Suprapubic skin (tissue), 4 donors: ENCODE data around the gene KANSL2. TPM values are rescaled to one million over a fixed set of nuclear protein-coding genes. Genes with fewer than 3 reads are reported as not detected.
"Not testable (repeated sequence)": the region's sequence is repeated elsewhere in the genome, so short reads cannot be mapped to it uniquely, and the experiment has no call there.

ENCODE experiments used
- DNase-seq, 2 donors: peaks; one replicate each; pipeline ENCODE4 v3.0.0-alpha.2; 2019; ENCODE audit warnings: low spot score in 2 of 2
- H3K27ac ChIP-seq: fragments of 200-600 bp; sonication (generic); one replicate; pipeline ENCODE4 v1.5.1; 2019
- H3K27me3 ChIP-seq: fragments of 200-600 bp; sonication (generic); one replicate; pipeline ENCODE4 v1.5.1; 2019
- H3K36me3 ChIP-seq: fragments of 200-600 bp; sonication (generic); one replicate; pipeline ENCODE4 v1.5.1; 2019
- H3K4me1 ChIP-seq: fragments of 200-600 bp; sonication (generic); one replicate; pipeline ENCODE4 v1.5.1; 2019
- H3K4me3 ChIP-seq: fragments of 200-600 bp; sonication (generic); one replicate; pipeline ENCODE4 v1.5.1; 2019; ENCODE audit warnings: mild to moderate bottlenecking
- H3K9me3 ChIP-seq: fragments of 200-600 bp; sonication (generic); one replicate; pipeline ENCODE4 v1.5.1; 2019
- EP300 ChIP-seq: sonication (generic); formaldehyde crosslinking; IDR thresholded peaks from one replicate; pipeline ENCODE4 v1.6.1; 2017; ENCODE audit warnings: antibody characterized with exemption
- POLR2A ChIP-seq, 2 donors: fragments of 450-650 bp; IDR thresholded peaks; one replicate each; pipeline ENCODE4 v1.6.1; 2017; ENCODE audit warnings: antibody characterized with exemption in 2 of 2, mild to moderate bottlenecking in 2 of 2, moderate library complexity in 2 of 2
- POLR2AphosphoS5 ChIP-seq, 3 donors: sonication (generic); formaldehyde crosslinking; IDR thresholded peaks; one replicate each; pipeline ENCODE4 v1.6.1; 2017; ENCODE audit warnings: antibody characterized with exemption in 3 of 3
- WGBS: methylation state at CpG from one replicate; pipeline ENCODE4 v1.1.5; 2018; 5-methylcytosine and 5-hydroxymethylcytosine counted together
- total RNA-seq, 4 donors: library from RNA; depleted of rRNA; stranded (reverse); fragments of >200 nt; gene quantifications; one replicate each; pipeline ENCODE4 v1.1.0, GENCODE V29; 2016
- TF ChIP-seq, protein P1 (sequence below), 2 donors: fragments of 200-600 bp in 1 of 2; fragments of 450-650 bp in 1 of 2; sonication (generic) in 1 of 2; IDR thresholded peaks; one replicate each; pipeline ENCODE4 v1.5.1; 2016 to 2019; ENCODE audit warnings: antibody characterized with exemption in 2 of 2, mild to moderate bottlenecking in 1 of 2, moderate library complexity in 1 of 2

KANSL2 gene
- total RNA-seq, 4 donors from 2014 or later, result 39.0 to 92.7 (median 62.4) TPM

DNA sequence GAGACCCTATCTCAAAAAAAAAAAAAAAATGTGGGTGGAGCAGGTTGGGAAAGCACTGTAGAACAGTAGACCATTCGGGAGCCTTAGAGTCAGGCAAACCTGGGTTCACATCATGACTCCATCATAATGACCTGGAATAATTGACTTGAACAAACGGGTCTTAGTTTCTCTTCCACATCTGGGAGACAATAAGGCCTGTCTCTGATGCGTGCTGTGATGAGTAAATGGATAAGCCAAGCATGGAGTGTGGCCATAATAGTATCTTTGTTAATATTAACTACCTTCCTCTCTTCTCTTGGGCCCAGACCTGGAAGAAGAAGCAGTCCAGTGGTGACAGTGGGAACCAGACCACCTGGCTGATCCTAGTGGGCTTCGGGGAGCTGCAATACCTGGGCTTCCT lies 54.5 kb downstream of the KANSL2 start:
- Histone ChIP-seq H3K27me3 (no peaks in the 10 kb centered on the region), H3K27ac (no peak overlapping the region), H3K36me3 (no peaks in the 10 kb centered on the region), H3K9me3 (no peaks in the 10 kb centered on the region), H3K4me3 (no peak overlapping the region), H3K4me1 (no peaks in the 10 kb centered on the region)
- no peak for DNase-seq
- TF ChIP-seq POLR2AphosphoS5 (IDR thresholded peaks at IDR 0.05) (no peak), POLR2A (IDR thresholded peaks at IDR 0.05) (no peak), EP300 (no peak)
- TF ChIP-seq, protein P1, sequence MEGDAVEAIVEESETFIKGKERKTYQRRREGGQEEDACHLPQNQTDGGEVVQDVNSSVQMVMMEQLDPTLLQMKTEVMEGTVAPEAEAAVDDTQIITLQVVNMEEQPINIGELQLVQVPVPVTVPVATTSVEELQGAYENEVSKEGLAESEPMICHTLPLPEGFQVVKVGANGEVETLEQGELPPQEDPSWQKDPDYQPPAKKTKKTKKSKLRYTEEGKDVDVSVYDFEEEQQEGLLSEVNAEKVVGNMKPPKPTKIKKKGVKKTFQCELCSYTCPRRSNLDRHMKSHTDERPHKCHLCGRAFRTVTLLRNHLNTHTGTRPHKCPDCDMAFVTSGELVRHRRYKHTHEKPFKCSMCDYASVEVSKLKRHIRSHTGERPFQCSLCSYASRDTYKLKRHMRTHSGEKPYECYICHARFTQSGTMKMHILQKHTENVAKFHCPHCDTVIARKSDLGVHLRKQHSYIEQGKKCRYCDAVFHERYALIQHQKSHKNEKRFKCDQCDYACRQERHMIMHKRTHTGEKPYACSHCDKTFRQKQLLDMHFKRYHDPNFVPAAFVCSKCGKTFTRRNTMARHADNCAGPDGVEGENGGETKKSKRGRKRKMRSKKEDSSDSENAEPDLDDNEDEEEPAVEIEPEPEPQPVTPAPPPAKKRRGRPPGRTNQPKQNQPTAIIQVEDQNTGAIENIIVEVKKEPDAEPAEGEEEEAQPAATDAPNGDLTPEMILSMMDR (IDR thresholded peaks at IDR 0.05), result no peak
- WGBS, result 89% methylated on average over 4 of the region's 4 CpGs

DNA sequence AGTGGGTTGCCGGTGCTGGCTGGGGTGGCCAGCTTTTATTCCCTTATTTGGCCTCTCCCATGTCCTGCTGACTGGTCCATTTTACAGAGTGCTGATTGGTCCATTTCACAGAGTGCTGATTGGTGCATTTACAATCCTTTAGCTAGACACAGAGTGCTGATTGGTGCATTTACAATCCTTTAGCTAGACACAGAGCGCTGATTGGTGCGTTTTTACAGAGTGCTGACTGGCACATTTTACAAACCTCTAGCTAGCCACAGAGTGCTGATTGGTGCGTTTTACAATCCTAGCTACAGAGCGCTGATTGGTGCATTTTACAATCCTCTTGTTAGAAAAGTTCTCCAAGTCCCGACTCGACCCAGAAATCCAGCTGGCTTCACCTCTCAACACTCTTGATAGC lies 59.0 kb downstream of the KANSL2 start:
- WGBS, result 90% methylated on average over 7 of the region's 7 CpGs
- not testable (repeated sequence) for H3K4me1 ChIP-seq

DNA sequence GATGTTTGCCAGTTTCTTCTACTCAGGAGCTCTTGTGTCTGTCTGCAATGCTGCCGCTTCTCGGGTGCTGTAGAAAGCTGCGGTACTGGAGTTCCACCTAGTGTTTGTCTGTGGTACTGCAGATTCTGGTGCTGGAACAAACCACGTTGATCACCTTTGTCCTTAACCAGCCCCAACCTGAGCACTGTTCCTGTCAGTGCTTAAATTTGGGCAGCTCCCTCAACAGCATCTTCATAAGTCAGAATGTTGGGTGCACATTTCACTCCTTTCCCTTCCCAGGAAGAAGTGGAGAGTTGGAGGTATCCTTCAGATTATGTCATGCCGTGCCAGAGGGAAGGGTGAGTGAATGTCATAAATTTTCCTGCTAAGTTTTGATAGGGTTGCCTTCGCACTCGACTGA lies 63.5 kb downstream of the KANSL2 start:
- 12% methylated on average over 7 of the region's 7 CpGs for WGBS

More for the DNA sequence above, 59.0 kb downstream of the KANSL2 start:
- not testable (repeated sequence) for H3K27me3 ChIP-seq, DNase-seq, H3K27ac ChIP-seq, H3K9me3 ChIP-seq, H3K4me3 ChIP-seq, H3K36me3 ChIP-seq

DNA sequence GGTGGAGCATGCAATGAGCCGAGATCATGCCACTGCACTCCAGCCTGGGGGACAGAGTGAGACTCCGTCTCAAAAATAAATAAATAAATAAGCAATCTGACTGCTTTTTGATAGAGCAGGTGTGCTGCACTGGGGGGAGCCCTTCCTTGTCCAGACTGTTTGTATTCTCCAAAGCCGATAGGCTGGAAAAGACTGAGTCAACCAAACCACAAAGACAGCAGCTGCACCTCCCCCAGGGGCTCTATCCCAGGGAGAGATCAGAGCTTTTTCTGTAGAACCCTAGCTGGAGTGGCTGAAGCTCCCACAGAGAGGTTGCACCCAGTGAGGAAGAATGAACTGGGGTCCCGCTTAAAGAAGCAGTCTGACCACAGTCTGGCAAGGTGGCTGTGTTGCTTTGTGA lies 66.4 kb downstream of the KANSL2 start:
- no peaks in the 10 kb centered on the region for H3K36me3 ChIP-seq
- no peak for DNase-seq
- no peak for TF ChIP-seq POLR2AphosphoS5 (IDR thresholded peaks at IDR 0.05)
- TF ChIP-seq POLR2A (IDR thresholded peaks at IDR 0.05), result no peak
- TF ChIP-seq, protein P1 (IDR thresholded peaks at IDR 0.05), result no peak
- no peak for TF ChIP-seq EP300
- H3K4me1 ChIP-seq, result no peaks in the 10 kb centered on the region
- H3K27me3 ChIP-seq, result peaks cover 15% of the 10 kb centered on the region
- no peak overlapping the region for H3K27ac ChIP-seq
- H3K9me3 ChIP-seq, result peaks cover 10% of the 10 kb centered on the region
- no peak overlapping the region for H3K4me3 ChIP-seq
- WGBS, result 89% methylated on average over 4 of the region's 4 CpGs

More for the DNA sequence above, 63.5 kb downstream of the KANSL2 start:
- H3K27ac ChIP-seq, result no peak overlapping the region
- peaks cover 4% of the 10 kb centered on the region for H3K9me3 ChIP-seq
- no peaks in the 10 kb centered on the region for H3K4me1 ChIP-seq
- peaks cover 15% of the 10 kb centered on the region for H3K27me3 ChIP-seq
- H3K36me3 ChIP-seq, result no peaks in the 10 kb centered on the region
- H3K4me3 ChIP-seq, result no peak overlapping the region
- DNase-seq, result peak in 1 of 2 donors; percentile 70
- TF ChIP-seq, protein P1 (IDR thresholded peaks at IDR 0.05), result peak; percentile 80 to 96
- TF ChIP-seq POLR2A (IDR thresholded peaks at IDR 0.05), result no peak

DNA sequence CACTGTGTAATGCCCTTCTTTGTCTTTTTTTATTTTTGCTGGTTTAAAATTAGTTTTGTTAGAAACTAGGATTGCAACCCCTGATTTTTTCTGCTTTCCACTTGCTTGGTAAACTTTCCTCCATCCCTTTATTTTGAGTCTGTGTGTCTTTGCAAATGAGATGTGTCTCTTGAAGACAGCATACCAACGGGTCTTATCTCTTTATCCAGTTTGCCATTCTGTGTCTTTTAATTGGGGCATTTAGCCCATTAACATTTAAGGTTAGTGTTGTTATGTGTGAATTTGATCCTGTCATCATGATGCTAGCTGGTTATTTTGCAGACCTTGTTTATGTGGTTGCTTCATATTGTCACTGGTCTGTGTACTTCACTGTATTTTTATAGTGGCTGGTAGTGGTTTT lies 68.7 kb downstream of the KANSL2 start:
- WGBS, result 73% methylated on average over 1 of the region's 1 CpG
- no peak for TF ChIP-seq POLR2AphosphoS5 (IDR thresholded peaks at IDR 0.05)
- TF ChIP-seq EP300, result no peak
- TF ChIP-seq POLR2A (IDR thresholded peaks at IDR 0.05), result no peak
- TF ChIP-seq, protein P1 (IDR thresholded peaks at IDR 0.05), result no peak
- H3K9me3 ChIP-seq, result peaks cover 17% of the 10 kb centered on the region
- no peak overlapping the region for H3K4me3 ChIP-seq
- H3K36me3 ChIP-seq, result no peaks in the 10 kb centered on the region
- no peak for DNase-seq
- peaks cover 15% of the 10 kb centered on the region for H3K27me3 ChIP-seq
- H3K27ac ChIP-seq, result no peak overlapping the region
- no peaks in the 10 kb centered on the region for H3K4me1 ChIP-seq

Other genes with a start within 250 kb of the KANSL2 start
- gene ANP32D, start 209.7 kb downstream of the KANSL2 start, total RNA-seq, result not detected
- gene C12orf54, start 199.7 kb downstream of the KANSL2 start, total RNA-seq, result not detected
- not detected for gene OR8S1, start 156.6 kb downstream of the KANSL2 start, total RNA-seq
- not detected for gene LALBA, start 112.2 kb downstream of the KANSL2 start, total RNA-seq
- gene CCNT1, start 34.5 kb upstream of the KANSL2 start, total RNA-seq, result 10 to 100 TPM; 23.4 to 74.4 (median 36.4) TPM
- 10 to 100 TPM; 11.2 to 48.4 (median 19.0) TPM for gene ADCY6, start 106.9 kb upstream of the KANSL2 start, total RNA-seq
- 10 to 100 TPM; 12.3 to 27.8 (median 17.3) TPM for gene CACNB3, start 136.3 kb upstream of the KANSL2 start, total RNA-seq
- 100 to 1,000 TPM in 1 of 4 donors, 10 to 100 TPM in 3; 55.0 to 125 (median 62.2) TPM for gene DDX23, start 169.9 kb upstream of the KANSL2 start, total RNA-seq
- gene RND1, start 183.6 kb upstream of the KANSL2 start, total RNA-seq, result 1 to 10 TPM in 1 of 4 donors, under 1 TPM in 2, not detected in 1; 0.40 to 1.1 (median 0.65) TPM
- gene FKBP11, start 243.3 kb upstream of the KANSL2 start, total RNA-seq, result 10 to 100 TPM in 3 of 4 donors, 1 to 10 TPM in 1; 8.9 to 18.9 (median 15.3) TPM